Fibroblast of mammary gland (primary cell): ENCODE measurements around the gene CDH23.

Experiments used
- DNase-seq: peaks from one replicate; pipeline ENCODE4 v3.0.0-alpha.2; 2010; ENCODE audit warnings: low read depth
- H3K4me3 ChIP-seq: 2 replicates; pipeline ENCODE4 v1.5.1; 2011; ENCODE audit warnings: low read depth, mild to moderate bottlenecking, low read length, moderate library complexity; ENCODE audit not compliant: control insufficient read depth
- CTCF ChIP-seq: conservative IDR thresholded peaks from 2 replicates; pipeline ENCODE4 v1.5.1; 2011; ENCODE audit warnings: low read depth, low read length, inconsistent platforms; ENCODE audit not compliant: control insufficient read depth, insufficient read depth

The CDH23 gene

GRCh38 chr10:71721313-71721712 is 324.6 kb downstream of the CDH23 start:
- no peak for DNase-seq
- no peak overlapping the region for H3K4me3 ChIP-seq
- TF ChIP-seq CTCF, result no peak

- no peak for TF ChIP-seq CTCF
- DNase-seq, result peak; percentile 6
- H3K4me3 ChIP-seq, result no peak overlapping the region
Observed at GRCh38 chr10:71722849-71723248, 326.1 kb downstream of the CDH23 start.

GRCh38 chr10:71723311-71723710 is 326.6 kb downstream of the CDH23 start:
- no peak for TF ChIP-seq CTCF
- H3K4me3 ChIP-seq, result no peak overlapping the region
- no peak for DNase-seq

- no peak for TF ChIP-seq CTCF
- no peak overlapping the region for H3K4me3 ChIP-seq
- DNase-seq, result no peak
Observed at GRCh38 chr10:71724539-71724938, 327.8 kb downstream of the CDH23 start.

- no peak overlapping the region for H3K4me3 ChIP-seq
- DNase-seq, result no peak
- TF ChIP-seq CTCF, result no peak
Observed at GRCh38 chr10:71725249-71725648, 328.5 kb downstream of the CDH23 start.

GRCh38 chr10:71725998-71726579 is 329.4 kb downstream of the CDH23 start:
- peak; percentile 36 for DNase-seq
- no peak overlapping the region for H3K4me3 ChIP-seq
- TF ChIP-seq CTCF, result peak; percentile 49
